Renal cortical epithelial cell (primary cell): ENCODE measurements around the gene MEG3. TPM values are rescaled to one million over a fixed set of nuclear protein-coding genes. Genes with fewer than 3 reads are reported as not detected.

ENCODE experiments used
- DNase-seq: peaks from one replicate; pipeline ENCODE4 v3.0.0-alpha.2; 2011; ENCODE audit warnings: low read depth
- total RNA-seq: library from RNA; depleted of rRNA; stranded (reverse); fragments of >200 nt; gene quantifications from 2 replicates; pipeline ENCODE4 v1.2.3, GENCODE V29; 2014

The MEG3 gene
- total RNA-seq, 1 donor from 2014 or later = 14.3 TPM

GRCh38 chr14:100864960-100865681, 39.2 kb downstream of the MEG3 start:
- DNase-seq = no peak

DNA sequence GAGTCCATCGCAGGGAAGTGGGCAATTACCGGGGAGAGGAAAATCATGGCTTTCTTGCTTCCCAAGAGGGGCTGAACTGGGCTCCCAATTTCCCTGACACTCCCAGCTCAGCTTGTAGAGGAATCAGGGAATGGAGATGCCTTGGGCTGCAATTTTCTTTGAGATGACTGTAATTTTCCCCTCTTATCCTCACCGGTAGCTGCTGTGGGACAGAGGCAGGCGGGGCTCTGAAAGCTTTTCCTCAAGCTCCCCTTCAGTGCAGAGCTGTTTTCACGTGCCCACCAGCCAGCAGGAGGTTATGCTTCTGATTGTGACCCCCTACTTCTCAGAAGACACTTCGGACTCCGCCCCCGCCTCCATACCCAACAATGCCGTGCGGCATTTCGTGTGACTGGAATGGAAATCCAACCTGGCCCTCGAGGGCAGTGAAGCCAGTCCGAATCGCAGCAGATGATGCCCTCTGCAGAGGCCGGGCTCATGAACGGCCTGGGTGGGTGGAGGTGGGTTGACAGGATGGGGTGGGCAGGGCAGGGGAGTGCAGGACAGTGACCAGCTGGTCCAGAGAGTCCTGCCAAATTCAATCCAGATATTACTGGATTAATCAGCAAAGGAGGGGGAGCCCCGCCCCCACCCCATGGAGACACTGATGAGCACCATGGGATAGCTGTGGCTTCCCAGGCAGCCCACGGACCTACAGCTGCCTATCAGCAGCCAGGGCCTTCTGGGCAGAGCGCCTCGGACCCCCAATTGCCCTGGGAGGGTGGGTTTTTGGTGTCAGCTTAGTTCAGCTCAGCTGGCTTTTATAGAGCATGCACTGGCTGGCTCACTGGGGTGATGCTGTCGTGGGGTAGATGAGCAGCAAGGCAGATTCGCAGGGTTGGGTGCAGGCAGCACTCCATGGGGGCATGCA, 40.0 kb downstream of the MEG3 start:
- DNase-seq = no peak

DNA sequence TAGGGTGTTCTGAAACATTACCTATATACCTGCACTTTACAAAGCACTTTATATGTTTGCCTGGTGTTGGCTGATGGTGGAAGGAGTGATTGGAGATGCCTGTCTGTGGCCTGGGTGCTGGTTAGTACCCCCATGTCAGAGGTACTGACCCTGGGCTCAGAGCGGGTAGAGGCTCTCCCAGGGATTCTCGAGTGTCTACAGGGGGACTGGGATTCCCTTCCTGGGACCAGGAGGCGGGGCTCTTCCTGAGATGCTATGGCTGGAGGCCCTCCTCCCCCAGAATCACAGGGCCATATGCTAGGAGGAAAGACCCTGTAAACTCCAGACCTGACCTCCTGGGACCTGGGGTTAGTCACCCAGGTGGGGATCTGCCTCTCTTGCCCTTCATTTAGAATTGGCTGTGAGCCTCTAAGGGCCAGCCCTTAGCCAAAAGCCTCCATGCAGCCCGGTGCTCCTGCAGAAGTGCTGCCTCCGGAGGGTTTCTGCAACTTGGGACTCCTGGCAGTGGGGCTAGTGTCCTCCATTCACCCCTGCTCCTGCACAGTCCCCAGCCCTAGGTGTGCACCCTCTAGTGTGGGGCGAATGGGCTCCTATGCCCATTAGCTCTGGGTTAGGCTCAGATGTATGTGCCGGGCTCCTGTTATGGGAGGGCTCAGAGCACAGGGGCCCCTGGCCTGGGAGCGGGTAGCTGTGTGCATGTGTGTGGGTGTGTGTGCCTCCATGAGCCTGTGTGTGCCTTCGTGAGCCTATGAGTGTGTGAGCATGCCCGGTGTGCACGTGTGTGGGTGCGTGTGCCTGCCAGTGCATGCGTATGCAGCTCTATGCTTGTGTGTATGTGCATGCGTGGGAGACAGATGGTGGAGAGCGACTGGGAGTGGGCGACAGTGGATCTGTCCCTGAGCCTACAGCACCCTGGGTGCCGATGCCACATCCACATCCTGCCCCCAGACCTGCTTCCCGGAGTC, 41.0 kb downstream of the MEG3 start:
- DNase-seq = no peak

GRCh38 chr14:100867631-100868315, 41.9 kb downstream of the MEG3 start:
- no peak for DNase-seq

- no peak for DNase-seq
Measured at GRCh38 chr14:100868621-100869370, 42.9 kb downstream of the MEG3 start.

- DNase-seq = no peak
Measured at GRCh38 chr14:100871234-100872186, 45.6 kb downstream of the MEG3 start.

- no peak for DNase-seq
Measured at GRCh38 chr14:100872259-100873095, 46.6 kb downstream of the MEG3 start.

DNA sequence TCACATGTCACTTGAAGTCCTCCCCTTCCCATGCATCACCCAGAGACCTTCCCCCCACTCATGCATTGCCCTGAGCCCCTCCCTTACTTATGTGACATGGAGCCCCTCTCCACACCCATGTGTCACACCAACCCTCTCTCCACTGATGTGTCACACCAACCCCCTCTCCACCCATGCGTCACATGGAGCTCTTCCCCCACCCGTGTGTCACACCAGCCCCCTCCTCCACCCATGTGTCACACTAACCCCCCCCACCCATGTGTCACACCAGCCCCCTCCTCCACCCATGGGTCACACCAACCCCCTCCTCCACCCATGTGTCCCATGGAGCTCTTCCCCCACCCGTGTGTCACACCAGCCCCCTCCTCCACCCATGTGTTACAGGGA, 47.2 kb downstream of the MEG3 start:
- DNase-seq = no peak

GRCh38 chr14:100874051-100874410, 48.1 kb downstream of the MEG3 start:
- no peak for DNase-seq

GRCh38 chr14:100874411-100875091, 48.6 kb downstream of the MEG3 start:
- no peak for DNase-seq

GRCh38 chr14:100875126-100875525, 49.2 kb downstream of the MEG3 start:
- no peak for DNase-seq

GRCh38 chr14:100875861-100876590, 50.1 kb downstream of the MEG3 start:
- DNase-seq = no peak

- DNase-seq = no peak
Measured at GRCh38 chr14:100878271-100879146, 52.6 kb downstream of the MEG3 start.

- no peak for DNase-seq
Measured at GRCh38 chr14:100879194-100879593, 53.3 kb downstream of the MEG3 start.

DNA sequence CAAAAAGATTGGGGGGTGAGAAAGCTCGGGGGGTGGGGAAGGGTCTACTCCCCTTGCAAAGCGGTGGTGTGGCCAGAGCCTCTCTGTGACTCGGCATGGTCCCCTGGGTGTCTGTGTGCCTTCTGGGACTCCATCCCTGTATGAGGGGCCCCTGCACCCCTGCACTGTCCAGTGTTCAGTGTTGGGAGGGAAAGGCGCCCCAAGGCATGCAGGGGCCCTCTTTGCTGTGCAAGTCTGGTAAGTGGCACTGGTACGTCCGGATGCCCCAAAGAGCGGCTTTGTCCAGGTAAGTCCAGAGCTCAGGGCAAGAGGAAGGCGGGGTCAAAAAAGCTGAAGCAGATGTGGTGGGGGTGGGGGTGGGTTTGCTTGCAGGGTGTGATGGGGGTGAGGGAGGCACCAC, 53.9 kb downstream of the MEG3 start:
- no peak for DNase-seq
